Activated T-helper 1 cell treated with anti-CD3 and anti-CD28 coated beads, Interleukin-12 subunit alpha, Interleukin-12 subunit beta, Interleukin-2, Interleukin-4 antibody, amounts not matched to agents 30 ng/mL and 10 ng/mL and 1 ng/mL, durations not matched to agents 14 hours and 24 hours and 36 hours (primary cell): ENCODE data around the gene CMKLR1. TPM values are rescaled to one million over a fixed set of nuclear protein-coding genes. Genes with fewer than 3 reads are reported as not detected.

ENCODE experiments used
- DNase-seq: peaks from one replicate; pipeline ENCODE4 v3.0.0; 2021; ENCODE audit warnings: low spot score
- H3K27ac Mint-ChIP-seq: one replicate; pipeline ENCODE4 v1.8.0; 2021; ENCODE audit warnings: mild to moderate bottlenecking, mixed read lengths
- H3K27me3 Mint-ChIP-seq: one replicate; pipeline ENCODE4 v1.8.0; 2022; ENCODE audit warnings: mild to moderate bottlenecking, moderate library complexity, mixed read lengths; ENCODE audit not compliant: insufficient read depth
- H3K36me3 Mint-ChIP-seq: one replicate; pipeline ENCODE4 v1.8.0; 2021; ENCODE audit warnings: low read depth, mixed read lengths
- H3K4me1 Mint-ChIP-seq: one replicate; pipeline ENCODE4 v1.8.0; 2021; ENCODE audit warnings: low read depth, mixed read lengths
- H3K4me3 Mint-ChIP-seq: one replicate; pipeline ENCODE4 v1.8.0; 2021; ENCODE audit warnings: mild to moderate bottlenecking, moderate library complexity, mixed read lengths
- H3K9me3 Mint-ChIP-seq: one replicate; pipeline ENCODE4 v1.8.0; 2021; ENCODE audit warnings: mixed read lengths
- intact Hi-C: fragments of 100-400 bp; cut with micrococcal nuclease; formaldehyde crosslinking; loops from one replicate; pipeline ENCODE4 v1.15.1; 2024
- total RNA-seq: library from RNA; stranded (reverse); gene quantifications from 2 replicates; pipeline ENCODE4 v1.2.3, GENCODE V29; 2022

Gene CMKLR1
- total RNA-seq, 1 donor from 2014 or later = not detected

- no peak for DNase-seq
- H3K4me3 Mint-ChIP-seq = no peak overlapping the region
- no peaks in the 10 kb centered on the region for H3K4me1 Mint-ChIP-seq
- H3K36me3 Mint-ChIP-seq = no peaks in the 10 kb centered on the region
- no peaks in the 10 kb centered on the region for H3K27me3 Mint-ChIP-seq
- intact Hi-C loops = no loop called here
- H3K27ac Mint-ChIP-seq = no peak overlapping the region
- peaks cover 15% of the 10 kb centered on the region for H3K9me3 Mint-ChIP-seq
These were observed 32.8 kb upstream of the CMKLR1 start for GRCh38 chr12:108371801-108372344.

GRCh38 chr12:108370415-108370814 is 31.3 kb upstream of the CMKLR1 start:
- intact Hi-C loops = no loop called here
- Mint-ChIP-seq H3K4me3 (no peak overlapping the region), H3K27me3 (no peaks in the 10 kb centered on the region), H3K4me1 (no peaks in the 10 kb centered on the region), H3K9me3 (peaks cover 12% of the 10 kb centered on the region), H3K27ac (no peak overlapping the region), H3K36me3 (no peaks in the 10 kb centered on the region)
- DNase-seq = no peak

- intact Hi-C loops = no loop called here
- Mint-ChIP-seq H3K4me1 (no peaks in the 10 kb centered on the region), H3K27ac (no peak overlapping the region), H3K27me3 (no peaks in the 10 kb centered on the region), H3K36me3 (no peaks in the 10 kb centered on the region), H3K9me3 (peaks cover 12% of the 10 kb centered on the region), H3K4me3 (no peak overlapping the region)
- DNase-seq = no peak
These were observed 30.8 kb upstream of the CMKLR1 start for GRCh38 chr12:108369736-108370396.

- H3K4me1 Mint-ChIP-seq = no peaks in the 10 kb centered on the region
- intact Hi-C loops = no loop called here
- no peak overlapping the region for H3K4me3 Mint-ChIP-seq
- no peak overlapping the region for H3K27ac Mint-ChIP-seq
- H3K9me3 Mint-ChIP-seq = peaks cover 7% of the 10 kb centered on the region
- no peaks in the 10 kb centered on the region for H3K36me3 Mint-ChIP-seq
- no peaks in the 10 kb centered on the region for H3K27me3 Mint-ChIP-seq
- no peak for DNase-seq
These were observed 29.0 kb upstream of the CMKLR1 start for GRCh38 chr12:108368089-108368488.

- Mint-ChIP-seq H3K27me3 (no peaks in the 10 kb centered on the region), H3K36me3 (no peaks in the 10 kb centered on the region), H3K4me1 (no peaks in the 10 kb centered on the region), H3K9me3 (peaks cover 1% of the 10 kb centered on the region), H3K4me3 (no peak overlapping the region), H3K27ac (no peak overlapping the region)
- no peak for DNase-seq
- intact Hi-C loops = no loop called here
These were observed 28.3 kb upstream of the CMKLR1 start for GRCh38 chr12:108367436-108367835.

GRCh38 chr12:108365324-108365723 is 26.2 kb upstream of the CMKLR1 start:
- Mint-ChIP-seq H3K27me3 (no peaks in the 10 kb centered on the region), H3K4me3 (no peak overlapping the region), H3K9me3 (no peaks in the 10 kb centered on the region), H3K27ac (no peak overlapping the region), H3K36me3 (no peaks in the 10 kb centered on the region), H3K4me1 (no peaks in the 10 kb centered on the region)
- no peak for DNase-seq
- intact Hi-C loops = no loop called here

- no peak for DNase-seq
- intact Hi-C loops = no loop called here
- H3K27ac Mint-ChIP-seq = no peak overlapping the region
- H3K4me1 Mint-ChIP-seq = no peaks in the 10 kb centered on the region
- H3K27me3 Mint-ChIP-seq = no peaks in the 10 kb centered on the region
- no peaks in the 10 kb centered on the region for H3K9me3 Mint-ChIP-seq
- H3K36me3 Mint-ChIP-seq = no peaks in the 10 kb centered on the region
- no peak overlapping the region for H3K4me3 Mint-ChIP-seq
These were observed 25.8 kb upstream of the CMKLR1 start for GRCh38 chr12:108364879-108365278.

GRCh38 chr12:108363565-108363964 is 24.5 kb upstream of the CMKLR1 start:
- Mint-ChIP-seq H3K4me1 (no peaks in the 10 kb centered on the region), H3K9me3 (no peaks in the 10 kb centered on the region), H3K36me3 (no peaks in the 10 kb centered on the region), H3K4me3 (no peak overlapping the region), H3K27ac (no peak overlapping the region), H3K27me3 (no peaks in the 10 kb centered on the region)
- no peak for DNase-seq
- intact Hi-C loops = no loop called here

- Mint-ChIP-seq H3K36me3 (no peaks in the 10 kb centered on the region), H3K27me3 (no peaks in the 10 kb centered on the region), H3K4me3 (no peak overlapping the region), H3K4me1 (no peaks in the 10 kb centered on the region), H3K9me3 (no peaks in the 10 kb centered on the region), H3K27ac (no peak overlapping the region)
- intact Hi-C loops = no loop called here
- no peak for DNase-seq
These were observed 24.1 kb upstream of the CMKLR1 start for GRCh38 chr12:108363165-108363564.

DNA sequence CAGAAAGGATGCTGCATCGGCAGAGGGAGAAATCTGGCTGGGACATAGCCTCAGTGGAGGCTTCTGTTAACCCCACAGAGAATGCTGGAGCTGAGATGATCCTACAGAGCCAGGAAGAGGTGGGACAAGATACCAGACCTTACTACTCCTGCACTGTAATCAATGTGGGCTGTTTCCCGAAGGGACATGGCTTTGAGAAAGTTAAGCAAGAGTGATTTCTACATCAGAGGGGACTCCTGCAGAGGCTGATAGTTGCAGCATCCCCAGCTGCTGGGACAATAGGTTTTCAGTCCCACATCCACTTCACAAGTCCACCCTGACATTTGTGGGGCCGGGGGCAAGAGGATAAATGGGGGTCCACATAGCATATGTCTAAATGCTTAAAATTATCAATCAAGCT is 22.5 kb upstream of the CMKLR1 start:
- H3K9me3 Mint-ChIP-seq = no peaks in the 10 kb centered on the region
- no peak for DNase-seq
- no peaks in the 10 kb centered on the region for H3K36me3 Mint-ChIP-seq
- H3K4me3 Mint-ChIP-seq = no peak overlapping the region
- H3K27me3 Mint-ChIP-seq = no peaks in the 10 kb centered on the region
- intact Hi-C loops = no loop called here
- H3K27ac Mint-ChIP-seq = no peak overlapping the region
- H3K4me1 Mint-ChIP-seq = no peaks in the 10 kb centered on the region

DNA sequence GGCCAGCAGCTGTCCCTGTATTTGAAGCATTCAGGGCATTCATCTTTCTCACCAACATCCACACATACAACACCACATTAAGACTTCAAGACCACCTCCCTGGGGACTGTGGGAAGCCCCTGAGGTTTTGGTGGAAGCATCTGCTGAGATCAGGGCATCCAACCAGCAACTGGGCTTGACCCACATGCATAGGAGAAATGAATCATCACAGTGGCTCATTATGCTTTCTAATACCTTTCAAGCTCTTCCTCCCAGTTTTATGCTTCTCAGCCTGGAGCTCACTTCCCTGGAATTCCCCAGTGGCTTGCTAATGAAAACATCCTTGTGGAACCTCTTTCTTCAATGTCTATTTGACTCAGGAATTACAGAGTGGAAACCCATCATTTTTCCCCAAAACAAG is 21.4 kb upstream of the CMKLR1 start:
- Mint-ChIP-seq H3K4me1 (no peaks in the 10 kb centered on the region), H3K27me3 (no peaks in the 10 kb centered on the region), H3K9me3 (no peaks in the 10 kb centered on the region), H3K4me3 (no peak overlapping the region), H3K27ac (no peak overlapping the region), H3K36me3 (no peaks in the 10 kb centered on the region)
- intact Hi-C loops = no loop called here
- DNase-seq = no peak

DNA sequence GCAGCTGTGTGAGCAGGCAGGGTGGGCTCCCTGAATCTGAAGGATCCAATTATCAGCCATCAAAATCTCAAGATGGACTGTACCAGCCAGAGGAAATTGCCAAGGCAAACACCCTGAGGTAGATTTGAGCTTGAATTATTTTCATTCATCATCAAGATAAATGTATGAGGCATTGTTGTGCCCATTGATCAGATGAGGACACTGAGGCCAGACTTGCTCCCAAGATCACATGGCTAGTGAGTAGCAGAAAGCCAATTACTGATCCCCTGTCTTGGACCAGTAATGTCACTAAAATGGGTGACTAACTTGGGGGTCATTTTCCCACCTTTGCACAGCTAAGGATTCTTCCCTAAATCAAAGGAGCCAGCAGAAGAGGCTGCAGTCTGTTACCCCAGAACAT is 20.9 kb upstream of the CMKLR1 start:
- Mint-ChIP-seq H3K36me3 (no peaks in the 10 kb centered on the region), H3K4me1 (no peaks in the 10 kb centered on the region), H3K27me3 (no peaks in the 10 kb centered on the region), H3K4me3 (no peak overlapping the region), H3K9me3 (no peaks in the 10 kb centered on the region), H3K27ac (no peak overlapping the region)
- no peak for DNase-seq
- intact Hi-C loops = no loop called here

GRCh38 chr12:108358580-108358965 is 19.5 kb upstream of the CMKLR1 start:
- no peak overlapping the region for H3K27ac Mint-ChIP-seq
- no peaks in the 10 kb centered on the region for H3K36me3 Mint-ChIP-seq
- H3K27me3 Mint-ChIP-seq = no peaks in the 10 kb centered on the region
- H3K4me1 Mint-ChIP-seq = no peaks in the 10 kb centered on the region
- H3K9me3 Mint-ChIP-seq = no peaks in the 10 kb centered on the region
- no peak for DNase-seq
- no peak overlapping the region for H3K4me3 Mint-ChIP-seq
- intact Hi-C loops = no loop called here
